HFF-Myc (cell line): Measurements from ENCODE around the gene PDE4B.

Source experiments
- DNase-seq: peaks from one replicate; pipeline ENCODE4 v3.0.0-alpha.2; 2011; ENCODE audit warnings: low read depth; ENCODE audit errors: extremely low read depth
- H3K4me3 ChIP-seq: replicated peaks from 2 replicates; pipeline ENCODE4 v1.5.1; 2011; ENCODE audit warnings: low read depth, mild to moderate bottlenecking, control low read depth, low read length
- TF ChIP-seq, protein P1 (sequence below): IDR thresholded peaks from 2 replicates; pipeline ENCODE4 v1.5.1; 2012; ENCODE audit warnings: mild to moderate bottlenecking, low read depth, low read length, control low read depth; ENCODE audit errors: missing control alignments

PDE4B gene

DNA sequence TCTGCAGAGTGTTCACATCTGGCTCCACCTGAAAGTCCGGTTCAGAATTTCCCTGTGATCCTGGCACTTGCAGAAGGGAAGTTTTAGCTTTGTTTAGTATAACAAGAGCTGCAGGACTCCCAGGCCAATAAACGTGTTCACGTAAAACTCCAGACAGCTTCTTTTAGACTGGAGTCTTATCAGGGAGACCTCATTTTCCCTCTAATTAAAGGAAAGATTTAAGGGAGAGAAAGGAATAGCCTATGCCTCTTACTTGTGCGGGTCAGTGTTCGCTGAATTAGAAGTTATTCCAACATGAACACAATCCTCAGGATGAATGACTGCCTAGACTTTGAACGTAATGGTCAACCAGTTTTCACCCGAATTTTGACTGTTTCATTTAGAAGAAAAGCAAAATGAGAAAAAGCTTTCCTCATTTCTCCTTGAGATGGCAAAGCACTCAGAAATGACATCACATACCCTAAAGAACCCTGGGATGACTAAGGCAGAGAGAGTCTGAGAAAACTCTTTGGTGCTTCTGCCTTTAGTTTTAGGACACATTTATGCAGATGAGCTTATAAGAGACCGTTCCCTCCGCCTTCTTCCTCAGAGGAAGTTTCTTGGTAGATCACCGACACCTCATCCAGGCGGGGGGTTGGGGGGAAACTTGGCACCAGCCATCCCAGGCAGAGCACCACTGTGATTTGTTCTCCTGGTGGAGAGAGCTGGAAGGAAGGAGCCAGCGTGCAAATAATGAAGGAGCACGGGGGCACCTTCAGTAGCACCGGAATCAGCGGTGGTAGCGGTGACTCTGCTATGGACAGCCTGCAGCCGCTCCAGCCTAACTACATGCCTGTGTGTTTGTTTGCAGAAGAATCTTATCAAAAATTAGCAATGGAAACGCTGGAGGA, 539.2 kb downstream of the PDE4B start:
- TF ChIP-seq, protein P1, sequence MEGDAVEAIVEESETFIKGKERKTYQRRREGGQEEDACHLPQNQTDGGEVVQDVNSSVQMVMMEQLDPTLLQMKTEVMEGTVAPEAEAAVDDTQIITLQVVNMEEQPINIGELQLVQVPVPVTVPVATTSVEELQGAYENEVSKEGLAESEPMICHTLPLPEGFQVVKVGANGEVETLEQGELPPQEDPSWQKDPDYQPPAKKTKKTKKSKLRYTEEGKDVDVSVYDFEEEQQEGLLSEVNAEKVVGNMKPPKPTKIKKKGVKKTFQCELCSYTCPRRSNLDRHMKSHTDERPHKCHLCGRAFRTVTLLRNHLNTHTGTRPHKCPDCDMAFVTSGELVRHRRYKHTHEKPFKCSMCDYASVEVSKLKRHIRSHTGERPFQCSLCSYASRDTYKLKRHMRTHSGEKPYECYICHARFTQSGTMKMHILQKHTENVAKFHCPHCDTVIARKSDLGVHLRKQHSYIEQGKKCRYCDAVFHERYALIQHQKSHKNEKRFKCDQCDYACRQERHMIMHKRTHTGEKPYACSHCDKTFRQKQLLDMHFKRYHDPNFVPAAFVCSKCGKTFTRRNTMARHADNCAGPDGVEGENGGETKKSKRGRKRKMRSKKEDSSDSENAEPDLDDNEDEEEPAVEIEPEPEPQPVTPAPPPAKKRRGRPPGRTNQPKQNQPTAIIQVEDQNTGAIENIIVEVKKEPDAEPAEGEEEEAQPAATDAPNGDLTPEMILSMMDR, result peak; percentile 26
- peak overlapping the region; percentile 68 for H3K4me3 ChIP-seq
- peak; percentile 80 for DNase-seq

DNA sequence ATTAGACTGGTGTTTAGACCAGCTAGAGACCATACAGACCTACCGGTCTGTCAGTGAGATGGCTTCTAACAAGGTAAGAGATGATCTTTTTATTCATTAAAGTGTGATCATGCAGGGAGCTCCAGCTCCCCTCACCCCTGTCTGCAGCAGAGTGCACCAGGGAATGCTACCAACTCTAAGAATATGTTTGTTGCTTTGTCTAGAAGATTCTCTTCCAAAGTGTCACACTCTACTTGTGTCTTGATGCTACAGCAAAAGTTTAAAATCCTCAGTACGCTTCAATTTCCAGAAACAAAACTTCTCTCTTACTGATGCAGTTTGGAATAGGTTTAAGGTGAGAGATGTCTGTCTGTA, 539.8 kb downstream of the PDE4B start:
- peak overlapping the region; percentile 68 for H3K4me3 ChIP-seq
- TF ChIP-seq, protein P1, result no peak
- DNase-seq, result no peak

DNA sequence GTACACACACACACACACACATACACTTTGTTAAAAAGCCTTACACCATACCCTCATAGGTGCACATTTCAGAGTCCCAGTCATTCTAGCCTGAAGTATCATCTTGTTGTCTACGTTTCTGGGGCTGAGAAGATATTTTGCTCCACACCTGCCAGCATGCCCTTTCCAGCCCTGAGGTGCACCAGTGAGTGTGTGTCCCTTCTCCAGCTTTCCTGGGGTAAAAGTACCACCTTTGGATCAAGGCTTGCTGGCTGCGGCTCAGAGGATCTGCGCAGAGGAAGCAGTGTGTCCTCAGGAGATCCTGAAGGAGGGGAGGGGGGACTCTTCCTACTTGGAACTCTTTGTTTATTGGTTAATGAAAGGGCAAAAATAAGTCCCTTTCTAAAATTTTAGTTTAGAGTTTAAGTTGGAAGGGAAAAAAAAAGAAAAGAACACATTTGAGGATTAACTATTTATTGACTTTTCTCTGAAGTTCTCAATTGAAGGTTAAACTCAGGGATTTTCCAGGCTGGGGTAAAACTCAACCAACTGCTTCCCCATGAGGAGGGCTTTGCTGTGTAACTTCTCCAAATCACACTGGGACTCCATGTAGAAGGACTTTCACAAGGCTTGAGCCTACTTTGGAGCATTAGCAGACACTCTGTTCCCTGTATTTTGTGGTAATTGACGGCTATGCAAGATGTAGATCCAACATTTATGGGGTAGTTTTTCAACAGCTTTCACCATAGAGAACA, 540.9 kb downstream of the PDE4B start:
- peak overlapping the region; percentile 68 for H3K4me3 ChIP-seq
- DNase-seq, result no peak
- TF ChIP-seq, protein P1, result no peak

DNA sequence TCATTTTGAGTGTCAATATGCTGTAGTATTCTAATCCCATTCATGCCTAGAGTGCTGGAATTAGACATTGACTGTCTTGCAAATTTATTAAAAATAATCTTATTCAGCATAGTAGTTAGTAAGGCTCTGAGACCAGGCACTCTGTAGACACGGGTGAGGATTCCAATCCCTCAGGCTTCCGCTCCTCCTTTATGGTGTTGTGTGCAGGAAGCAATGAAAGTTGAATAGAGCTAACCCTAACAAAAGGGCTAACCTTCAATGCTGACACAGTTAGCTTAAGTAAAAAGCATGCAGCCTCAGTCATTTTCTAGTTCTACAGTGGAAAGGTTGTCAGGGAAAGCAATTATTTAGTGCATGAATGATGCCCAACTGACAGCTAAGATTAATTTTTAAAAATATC, 541.6 kb downstream of the PDE4B start:
- TF ChIP-seq, protein P1, result no peak
- DNase-seq, result no peak
- peak overlapping the region; percentile 68 for H3K4me3 ChIP-seq

DNA sequence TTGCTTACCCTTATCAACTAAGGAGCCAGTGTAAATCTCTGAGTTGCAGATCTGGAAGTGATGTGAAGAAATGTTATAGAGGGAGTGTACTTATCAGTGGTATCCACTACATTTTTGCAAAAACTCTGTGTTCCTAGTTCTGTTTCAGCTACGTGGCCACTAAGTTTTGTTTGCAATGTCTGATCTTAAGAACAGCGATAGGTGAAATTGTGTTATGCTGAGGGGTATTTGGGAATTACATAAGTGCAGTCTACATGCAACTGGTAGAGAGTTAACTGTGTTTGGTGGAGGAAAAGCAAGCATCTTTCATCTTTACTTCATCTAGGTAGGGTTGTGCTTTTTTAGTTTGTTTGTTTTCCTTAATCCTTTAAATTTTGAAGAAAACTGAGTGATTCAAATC, 542.4 kb downstream of the PDE4B start:
- TF ChIP-seq, protein P1, result no peak
- DNase-seq, result no peak
- H3K4me3 ChIP-seq, result peak overlapping the region; percentile 68

DNA sequence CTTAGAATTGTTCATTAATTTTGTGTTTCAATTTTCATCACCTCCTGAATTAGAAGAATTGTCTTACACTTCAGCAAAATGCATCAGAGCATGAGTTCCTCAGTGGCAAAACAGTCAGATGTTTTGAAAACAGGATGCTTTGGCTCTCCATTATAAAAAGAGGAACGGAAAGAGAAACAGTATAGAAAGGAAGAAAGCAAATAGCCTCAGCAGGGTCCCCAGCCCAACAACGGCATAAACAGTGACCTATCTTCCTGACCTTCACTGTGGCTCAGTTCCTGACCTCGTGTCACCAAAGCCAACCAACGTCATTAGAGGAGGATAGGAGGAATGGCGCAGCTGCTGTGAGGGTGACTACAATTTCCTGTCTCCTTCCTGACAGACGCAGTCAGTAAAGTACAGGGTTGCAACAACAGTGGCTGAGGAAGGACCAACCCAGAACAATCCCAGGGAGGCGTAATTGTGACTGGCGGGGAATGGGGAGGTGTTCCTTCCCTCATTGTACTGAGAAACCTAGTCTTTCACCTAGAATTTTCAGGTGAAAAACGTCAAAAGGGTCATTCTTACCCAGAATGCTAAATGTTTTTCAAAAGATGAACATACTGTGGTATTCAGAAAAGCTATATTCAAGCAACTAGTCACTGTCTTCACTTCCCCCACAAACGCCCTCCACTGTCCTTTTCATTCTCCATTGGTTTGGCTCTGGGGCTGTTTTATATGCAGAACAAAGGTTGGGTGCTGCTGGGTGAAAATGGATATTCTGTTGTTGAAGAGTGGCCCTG, 543.4 kb downstream of the PDE4B start:
- TF ChIP-seq, protein P1, result no peak
- no peak for DNase-seq
- H3K4me3 ChIP-seq, result peak overlapping the region; percentile 68
